ENCODE results near the gene PIK3AP1.

The PIK3AP1 gene

DNA sequence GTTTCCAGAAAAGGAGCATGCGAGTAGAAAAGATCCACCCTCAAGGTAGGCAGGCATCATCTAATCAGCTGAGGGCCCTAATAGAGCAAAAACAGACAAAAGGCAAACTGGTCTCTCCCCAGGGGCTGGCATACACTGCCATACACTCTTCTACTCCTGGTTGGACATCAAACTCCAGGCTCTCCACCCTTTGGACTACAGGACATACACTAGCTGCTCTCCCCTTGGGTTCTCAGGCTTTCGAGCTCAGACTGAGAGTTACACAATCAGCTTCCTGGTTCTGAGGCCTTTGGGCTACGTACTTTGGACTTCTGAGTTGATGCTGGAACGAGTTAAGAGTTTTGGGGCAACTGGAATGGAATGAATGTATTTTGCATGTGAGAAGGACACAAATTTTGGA lies 82.6 kb downstream of the PIK3AP1 start:
- H3K4me3 ChIP-seq (ENCODE audit: low read length): no peak overlapping the region
- TF ChIP-seq, protein P1, sequence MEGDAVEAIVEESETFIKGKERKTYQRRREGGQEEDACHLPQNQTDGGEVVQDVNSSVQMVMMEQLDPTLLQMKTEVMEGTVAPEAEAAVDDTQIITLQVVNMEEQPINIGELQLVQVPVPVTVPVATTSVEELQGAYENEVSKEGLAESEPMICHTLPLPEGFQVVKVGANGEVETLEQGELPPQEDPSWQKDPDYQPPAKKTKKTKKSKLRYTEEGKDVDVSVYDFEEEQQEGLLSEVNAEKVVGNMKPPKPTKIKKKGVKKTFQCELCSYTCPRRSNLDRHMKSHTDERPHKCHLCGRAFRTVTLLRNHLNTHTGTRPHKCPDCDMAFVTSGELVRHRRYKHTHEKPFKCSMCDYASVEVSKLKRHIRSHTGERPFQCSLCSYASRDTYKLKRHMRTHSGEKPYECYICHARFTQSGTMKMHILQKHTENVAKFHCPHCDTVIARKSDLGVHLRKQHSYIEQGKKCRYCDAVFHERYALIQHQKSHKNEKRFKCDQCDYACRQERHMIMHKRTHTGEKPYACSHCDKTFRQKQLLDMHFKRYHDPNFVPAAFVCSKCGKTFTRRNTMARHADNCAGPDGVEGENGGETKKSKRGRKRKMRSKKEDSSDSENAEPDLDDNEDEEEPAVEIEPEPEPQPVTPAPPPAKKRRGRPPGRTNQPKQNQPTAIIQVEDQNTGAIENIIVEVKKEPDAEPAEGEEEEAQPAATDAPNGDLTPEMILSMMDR (conservative IDR thresholded peaks at IDR 0.05; ENCODE audit: low read depth, low read length): no peak
- DNase-seq (ENCODE audit: low read depth): no peak

- H3K4me3 ChIP-seq (ENCODE audit: low read length): no peak overlapping the region
- TF ChIP-seq, protein P1 (conservative IDR thresholded peaks at IDR 0.05; ENCODE audit: low read depth, low read length): no peak
- no peak for DNase-seq (ENCODE audit: low read depth)
Observed at GRCh38 chr10:96636551-96636950, 83.8 kb downstream of the PIK3AP1 start.

DNA sequence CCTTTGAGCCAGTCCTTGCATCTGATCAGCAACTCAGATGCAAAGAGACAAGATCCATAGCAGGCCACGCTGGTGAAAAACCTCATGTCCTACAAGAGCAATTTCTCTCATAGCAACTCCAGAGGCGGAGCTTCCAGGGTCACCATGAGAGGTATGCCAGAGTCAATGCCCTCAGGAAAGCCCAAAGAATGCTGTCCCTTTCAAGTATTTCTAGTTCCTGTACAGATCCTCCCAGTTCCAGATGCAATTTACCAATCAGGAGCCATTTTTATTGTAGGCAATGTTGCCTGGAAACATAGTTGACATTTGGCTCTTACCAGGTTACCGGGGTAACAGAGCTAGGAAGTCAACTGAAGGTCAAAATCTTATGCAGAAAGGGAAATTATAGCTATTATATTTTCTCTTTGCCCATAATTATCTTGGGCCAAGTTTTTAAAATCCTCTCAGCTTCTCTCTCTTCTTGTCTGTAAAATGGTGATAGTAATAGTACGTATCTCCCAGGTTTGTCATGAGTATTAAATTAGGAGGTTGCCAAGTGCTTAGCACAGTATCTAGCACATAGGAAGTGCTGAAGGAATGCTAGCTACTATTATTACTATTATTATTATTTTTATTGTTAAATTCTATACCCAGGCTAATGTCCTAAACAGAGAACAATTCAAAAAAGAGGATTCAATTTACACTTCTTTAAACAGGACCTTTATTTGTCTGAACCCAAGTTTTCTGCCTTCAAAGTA lies 87.2 kb downstream of the PIK3AP1 start:
- no peak for DNase-seq (ENCODE audit: low read depth)

DNA sequence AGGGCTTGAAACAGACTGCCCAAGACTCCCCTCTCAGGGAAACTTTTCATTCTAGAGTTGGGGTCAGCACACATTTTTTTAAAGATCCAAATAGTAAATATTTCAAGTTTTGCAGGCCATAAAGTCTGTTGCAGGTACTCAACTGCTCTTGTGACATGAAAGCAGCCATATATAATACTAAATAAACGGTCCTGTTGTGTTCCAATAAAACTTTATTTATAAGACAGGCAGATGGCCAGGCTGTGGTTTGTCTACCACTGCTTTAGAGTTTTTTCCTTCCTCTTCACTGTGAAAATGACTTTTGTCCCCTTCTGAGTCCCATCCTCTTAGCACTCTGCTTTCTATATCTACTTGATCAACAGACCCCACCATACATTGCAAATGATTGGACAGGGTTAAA lies 93.0 kb downstream of the PIK3AP1 start:
- no peak for DNase-seq (ENCODE audit: low read depth)
- TF ChIP-seq, protein P1 (conservative IDR thresholded peaks at IDR 0.05; ENCODE audit: low read depth, low read length): no peak
- no peak overlapping the region for H3K4me3 ChIP-seq (ENCODE audit: low read length)

More for the DNA sequence above, 87.2 kb downstream of the PIK3AP1 start:
- no peak overlapping the region for H3K4me3 ChIP-seq (ENCODE audit: low read length)
- TF ChIP-seq, protein P1 (conservative IDR thresholded peaks at IDR 0.05; ENCODE audit: low read depth, low read length): no peak

GRCh38 chr10:96626795-96627194 lies 93.5 kb downstream of the PIK3AP1 start:
- DNase-seq (ENCODE audit: low read depth): no peak
- H3K4me3 ChIP-seq (ENCODE audit: low read length): no peak overlapping the region
- TF ChIP-seq, protein P1 (conservative IDR thresholded peaks at IDR 0.05; ENCODE audit: low read depth, low read length): peak; percentile 26

DNA sequence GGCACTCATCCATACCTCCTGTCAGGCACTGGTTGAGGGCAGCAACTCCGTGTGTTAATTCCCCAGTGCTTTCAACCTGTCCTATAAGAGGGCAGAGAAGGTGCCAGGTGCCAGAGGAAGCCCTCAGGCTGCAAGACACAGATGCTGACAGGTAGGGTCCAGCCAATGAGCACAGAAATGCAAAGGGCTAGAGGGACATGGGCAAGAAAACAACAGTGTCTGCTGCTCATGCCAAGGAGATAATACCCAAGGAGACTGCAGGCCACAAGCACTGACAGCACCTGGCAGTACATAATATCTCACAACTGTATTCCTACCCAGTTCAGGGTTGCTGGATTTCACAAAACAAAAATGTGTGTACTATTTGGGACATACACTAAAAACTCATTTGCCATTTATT lies 95.1 kb downstream of the PIK3AP1 start:
- TF ChIP-seq, protein P1 (conservative IDR thresholded peaks at IDR 0.05; ENCODE audit: low read depth, low read length): no peak
- H3K4me3 ChIP-seq (ENCODE audit: low read length): no peak overlapping the region
- no peak for DNase-seq (ENCODE audit: low read depth)
